Uterus (tissue), 4 donors: ENCODE measurements around the gene WASHC3. TPM values are rescaled to one million over a fixed set of nuclear protein-coding genes. Genes with fewer than 3 reads are reported as not detected.

Experiments used
- DNase-seq, 2 donors: peaks; one replicate each; pipeline ENCODE4 v3.0.0-alpha.2; 2019 to 2020
- H3K27ac ChIP-seq, 2 donors: fragments of 200-600 bp; sonication (generic); 1 replicate in 1 of 2; 2 replicates in 1 of 2; pipeline ENCODE4 v1.5.1; 2016 to 2018
- H3K27me3 ChIP-seq, 2 donors: fragments of 200-600 bp; sonication (generic); one replicate each; pipeline ENCODE4 v1.5.1; 2018 to 2019; ENCODE audit warnings: control low read depth in 1 of 2
- H3K36me3 ChIP-seq, 2 donors: fragments of 200-600 bp; sonication (generic); one replicate each; pipeline ENCODE4 v1.5.1; 2019; ENCODE audit warnings: control low read depth in 1 of 2
- H3K4me1 ChIP-seq, 2 donors: fragments of 200-600 bp; sonication (generic); one replicate each; pipeline ENCODE4 v1.5.1; 2018 to 2019; ENCODE audit warnings: control low read depth in 1 of 2
- H3K4me3 ChIP-seq, 2 donors: fragments of 200-600 bp; sonication (generic); 1 replicate in 1 of 2; 2 replicates in 1 of 2; pipeline ENCODE4 v1.5.1; 2018 to 2019; ENCODE audit warnings: mild to moderate bottlenecking in 1 of 2
- H3K9me3 ChIP-seq, 2 donors: fragments of 200-600 bp; sonication (generic); one replicate each; pipeline ENCODE4 v1.5.1; 2019; ENCODE audit warnings: control low read depth in 1 of 2
- CTCF ChIP-seq, 4 experiments: fragments of 200-600 bp in 2 of 4; fragments of 450-650 bp in 2 of 4; sonication (generic) in 2 of 4; IDR thresholded peaks; one replicate each; pipeline ENCODE4 v1.5.1; 2016 to 2019; ENCODE audit warnings: antibody characterized with exemption in 4 of 4, mild to moderate bottlenecking in 2 of 4, moderate library complexity in 1 of 4
- POLR2A ChIP-seq, 2 donors: fragments of 450-650 bp; IDR thresholded peaks; one replicate each; pipeline ENCODE4 v1.6.1; 2016; ENCODE audit warnings: antibody characterized with exemption in 2 of 2, mild to moderate bottlenecking in 1 of 2, moderate library complexity in 1 of 2
- intact Hi-C: fragments of 100-400 bp; cut with DNase I; formaldehyde crosslinking; loops from one replicate; pipeline ENCODE4 v1.15.1; 2023; ENCODE audit warnings: low total_unique reads
- total RNA-seq, 4 donors: library from RNA; depleted of rRNA in 3 of 4; stranded (reverse); fragments of >200 nt in 3 of 4; gene quantifications; one replicate each; pipeline versions ENCODE4 v1.1.0 to v1.2.4, GENCODE V29; 2014 to 2023
- donor health status: DM: yes; HTN: yes; CAD: no.

The WASHC3 gene
- total RNA-seq, 4 donors from 2014 or later, result 36.5 to 59.9 (median 49.3) TPM

DNA sequence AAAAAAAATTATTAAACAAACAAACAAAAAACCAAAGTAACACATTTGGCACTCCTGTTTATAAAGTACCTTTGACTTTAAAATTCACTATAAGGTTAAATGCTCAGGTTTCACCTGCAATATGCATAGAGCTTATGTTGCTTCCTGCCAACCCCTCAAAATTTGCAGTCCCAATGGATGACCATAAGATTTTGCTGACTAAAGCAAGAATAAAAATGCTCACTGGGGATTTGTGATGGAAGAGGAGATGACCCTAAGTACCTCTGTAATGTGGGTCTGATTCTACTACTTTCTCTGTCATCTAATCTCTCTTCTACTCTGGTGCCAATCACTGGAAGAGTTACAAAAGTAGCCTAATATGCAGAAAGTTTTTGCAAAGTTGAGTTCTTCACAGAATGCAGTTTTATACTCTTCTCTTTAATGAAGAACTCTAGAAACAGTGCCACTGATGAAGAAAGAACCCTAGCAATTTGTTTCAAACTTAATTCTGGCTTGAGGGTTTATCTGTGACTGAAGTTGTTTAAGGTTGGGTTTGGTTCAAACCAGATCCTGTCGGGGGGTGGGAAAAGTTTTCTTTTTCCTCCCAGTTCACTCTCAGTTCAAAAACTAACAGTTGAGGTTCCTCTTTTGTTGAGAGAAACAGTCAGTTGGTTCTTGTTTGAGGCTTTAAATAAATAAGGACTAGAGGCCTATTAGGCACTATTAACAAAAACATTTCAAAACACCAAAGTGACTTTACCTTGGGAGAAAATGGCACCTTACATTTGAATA is 10.9 kb downstream of the WASHC3 start:
- no peaks in the 10 kb centered on the region for H3K27me3 ChIP-seq
- no peaks in the 10 kb centered on the region for H3K9me3 ChIP-seq
- TF ChIP-seq CTCF (IDR thresholded peaks at IDR 0.05) (no peak), POLR2A (IDR thresholded peaks at IDR 0.05) (no peak)
- no peaks in the 10 kb centered on the region for H3K36me3 ChIP-seq
- no peak overlapping the region for H3K4me3 ChIP-seq
- H3K4me1 ChIP-seq, result no peaks in the 10 kb centered on the region
- H3K27ac ChIP-seq, result no peak overlapping the region
- DNase-seq, result no peak
- intact Hi-C loops, result no loop called here

DNA sequence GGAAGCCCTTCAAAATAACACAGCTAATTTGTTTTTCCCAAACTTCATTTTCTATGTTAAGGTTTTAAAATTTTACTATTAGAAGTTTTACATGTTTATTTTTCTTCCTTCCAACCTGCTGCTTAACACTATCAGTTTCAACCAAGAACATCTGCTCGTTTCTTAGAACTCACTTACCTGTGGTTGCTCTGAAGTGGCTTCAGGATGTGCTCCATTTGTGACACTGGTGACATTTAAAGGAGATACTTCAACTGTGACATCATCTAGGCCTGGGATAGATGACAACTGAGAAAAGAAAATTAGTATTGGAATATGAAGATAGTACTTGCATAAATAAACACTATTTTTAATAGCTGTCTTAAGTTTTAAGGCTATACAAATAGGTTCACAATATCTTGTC is 17.9 kb downstream of the WASHC3 start:
- TF ChIP-seq CTCF (IDR thresholded peaks at IDR 0.05), result no peak
- no peak for TF ChIP-seq POLR2A (IDR thresholded peaks at IDR 0.05)
- Histone ChIP-seq H3K27me3 (no peaks in the 10 kb centered on the region), H3K4me1 (no peaks in the 10 kb centered on the region), H3K4me3 (no peak overlapping the region), H3K27ac (no peak overlapping the region), H3K9me3 (no peaks in the 10 kb centered on the region), H3K36me3 (peaks cover 0 to 7% of the 10 kb centered on the region in 2 donors)
- intact Hi-C loops, result no loop called here
- no peak for DNase-seq

DNA sequence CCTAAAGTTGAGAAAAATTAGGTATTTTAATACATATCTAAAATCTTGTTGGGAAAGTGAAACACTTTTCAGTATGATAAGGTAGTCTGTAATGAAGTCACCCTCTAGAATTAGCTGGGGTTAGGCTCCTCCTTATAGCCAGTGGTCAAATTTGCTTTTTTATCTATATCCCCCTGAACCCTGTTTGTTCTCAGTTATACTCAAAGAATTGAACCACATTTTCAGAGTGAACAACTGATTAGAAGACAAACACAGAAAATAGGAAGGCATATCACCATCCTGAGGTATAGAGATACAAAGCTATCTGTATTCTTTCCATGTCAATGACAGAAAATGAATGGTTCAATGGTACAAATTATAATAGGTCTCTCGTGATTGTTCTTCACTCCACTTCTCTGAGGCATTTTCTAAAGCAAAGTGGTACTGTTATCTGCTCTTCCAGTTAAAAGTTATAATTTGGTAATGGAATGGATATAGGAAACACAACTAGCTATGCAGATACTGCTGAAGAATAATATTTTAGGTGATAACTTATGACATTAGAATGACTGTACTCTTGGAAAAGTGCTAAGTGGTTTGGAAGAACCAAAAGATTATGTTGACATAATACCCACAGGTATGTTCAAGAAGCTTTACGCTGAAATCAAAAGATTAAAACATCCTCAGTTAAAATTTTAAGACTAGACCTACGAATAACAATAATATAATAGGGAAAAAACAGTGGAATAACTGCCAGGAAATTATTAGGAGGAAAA is 27.6 kb downstream of the WASHC3 start:
- DNase-seq, result no peak
- no peak for TF ChIP-seq POLR2A (IDR thresholded peaks at IDR 0.05)
- no peaks in the 10 kb centered on the region for H3K27me3 ChIP-seq
- H3K27ac ChIP-seq, result no peak overlapping the region
- no peak overlapping the region for H3K4me3 ChIP-seq
- no peaks in the 10 kb centered on the region for H3K4me1 ChIP-seq
- no peaks in the 10 kb centered on the region for H3K36me3 ChIP-seq
- no peaks in the 10 kb centered on the region for H3K9me3 ChIP-seq
- intact Hi-C loops, result no loop called here

- no peaks in the 10 kb centered on the region for H3K36me3 ChIP-seq
These were observed 29.9 kb downstream of the WASHC3 start for GRCh38 chr12:102031852-102032251.

DNA sequence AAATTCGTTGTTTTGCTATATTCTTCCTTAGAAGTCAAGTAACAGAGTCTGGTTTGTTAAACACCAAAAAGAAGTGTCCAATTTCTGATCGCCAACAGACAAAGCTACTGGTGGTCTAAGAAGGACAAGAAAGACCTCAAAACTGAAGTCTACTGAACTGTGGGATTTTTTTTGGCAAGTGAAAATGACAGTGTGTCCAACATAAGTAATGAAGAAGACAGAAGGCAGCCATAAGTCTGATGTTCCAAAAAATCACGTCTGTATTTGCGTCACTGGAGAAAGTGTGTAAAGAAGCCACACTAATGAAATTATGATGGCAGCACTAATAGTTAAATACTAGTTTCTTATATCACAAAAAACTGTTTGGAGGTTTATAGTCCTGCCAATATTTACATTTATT is 32.6 kb downstream of the WASHC3 start:
- intact Hi-C loops, result no loop called here
- Histone ChIP-seq H3K4me1 (no peaks in the 10 kb centered on the region), H3K36me3 (no peaks in the 10 kb centered on the region), H3K27me3 (no peaks in the 10 kb centered on the region), H3K4me3 (no peak overlapping the region), H3K9me3 (no peaks in the 10 kb centered on the region), H3K27ac (peak overlapping the region; percentile 39 to 55)
- no peak for DNase-seq
- TF ChIP-seq POLR2A (IDR thresholded peaks at IDR 0.05), result no peak

More at GRCh38 chr12:102031852-102032251, 29.9 kb downstream of the WASHC3 start:
- H3K9me3 ChIP-seq, result no peaks in the 10 kb centered on the region
- H3K27me3 ChIP-seq, result no peaks in the 10 kb centered on the region
- intact Hi-C loops, result no loop called here
- H3K4me1 ChIP-seq, result no peaks in the 10 kb centered on the region
- no peak overlapping the region for H3K27ac ChIP-seq
- DNase-seq, result no peak
- TF ChIP-seq POLR2A (IDR thresholded peaks at IDR 0.05), result no peak
- TF ChIP-seq CTCF (IDR thresholded peaks at IDR 0.05), result no peak
- no peak overlapping the region for H3K4me3 ChIP-seq

GRCh38 chr12:102026728-102027127 is 35.1 kb downstream of the WASHC3 start:
- H3K36me3 ChIP-seq, result no peaks in the 10 kb centered on the region
- no peaks in the 10 kb centered on the region for H3K4me1 ChIP-seq
- no peak overlapping the region for H3K27ac ChIP-seq
- intact Hi-C loops, result no loop called here
- DNase-seq, result no peak
- no peak overlapping the region for H3K4me3 ChIP-seq
- no peaks in the 10 kb centered on the region for H3K27me3 ChIP-seq
- H3K9me3 ChIP-seq, result no peaks in the 10 kb centered on the region
- no peak for TF ChIP-seq CTCF (IDR thresholded peaks at IDR 0.05)
- TF ChIP-seq POLR2A (IDR thresholded peaks at IDR 0.05), result no peak
